NCI-H226 (cell line): Measurements from ENCODE around the gene PFDN1.
"Not testable (repeated sequence)": the region's sequence is repeated elsewhere in the genome, so short reads cannot be mapped to it uniquely, and the experiment has no call there.

Source experiments
- DNase-seq: peaks from one replicate; pipeline ENCODE4 v3.0.0-alpha.2; 2015

The PFDN1 gene

GRCh38 chr5:140302786-140303639, at the start of gene PFDN1:
Gene PFDN1 (minus strand): TSS chr5:140303101. CDS start chr5:140303073, 28 bp downstream.
- DNase-seq: peak; percentile 89

GRCh38 chr5:140351609-140352334, 48.9 kb upstream of the PFDN1 start:
- DNase-seq: no peak

- peak; percentile 57 for DNase-seq
Observed at GRCh38 chr5:140349244-140349643, 46.3 kb upstream of the PFDN1 start.

GRCh38 chr5:140348104-140348503, 45.2 kb upstream of the PFDN1 start:
- no peak for DNase-seq

DNA sequence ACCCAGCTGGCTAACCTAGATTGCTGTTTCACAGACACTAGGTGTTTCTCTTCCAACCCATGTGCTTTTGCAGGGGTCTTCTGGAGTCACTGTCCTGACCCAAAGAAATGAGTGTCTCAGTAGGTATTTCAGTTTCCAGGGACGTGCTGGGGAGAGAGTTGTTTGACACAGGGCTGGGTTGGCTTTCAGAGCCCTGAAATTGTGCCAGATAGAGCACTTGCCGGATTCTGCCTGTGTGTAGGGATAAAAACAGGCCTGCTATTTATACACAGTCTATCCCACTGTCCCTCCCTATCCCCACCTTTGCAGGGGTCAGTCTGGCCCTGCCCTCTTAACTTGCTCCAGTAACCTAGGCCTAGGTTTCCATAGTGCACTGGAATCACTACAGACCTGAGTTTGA, 44.5 kb upstream of the PFDN1 start:
- DNase-seq: no peak

DNA sequence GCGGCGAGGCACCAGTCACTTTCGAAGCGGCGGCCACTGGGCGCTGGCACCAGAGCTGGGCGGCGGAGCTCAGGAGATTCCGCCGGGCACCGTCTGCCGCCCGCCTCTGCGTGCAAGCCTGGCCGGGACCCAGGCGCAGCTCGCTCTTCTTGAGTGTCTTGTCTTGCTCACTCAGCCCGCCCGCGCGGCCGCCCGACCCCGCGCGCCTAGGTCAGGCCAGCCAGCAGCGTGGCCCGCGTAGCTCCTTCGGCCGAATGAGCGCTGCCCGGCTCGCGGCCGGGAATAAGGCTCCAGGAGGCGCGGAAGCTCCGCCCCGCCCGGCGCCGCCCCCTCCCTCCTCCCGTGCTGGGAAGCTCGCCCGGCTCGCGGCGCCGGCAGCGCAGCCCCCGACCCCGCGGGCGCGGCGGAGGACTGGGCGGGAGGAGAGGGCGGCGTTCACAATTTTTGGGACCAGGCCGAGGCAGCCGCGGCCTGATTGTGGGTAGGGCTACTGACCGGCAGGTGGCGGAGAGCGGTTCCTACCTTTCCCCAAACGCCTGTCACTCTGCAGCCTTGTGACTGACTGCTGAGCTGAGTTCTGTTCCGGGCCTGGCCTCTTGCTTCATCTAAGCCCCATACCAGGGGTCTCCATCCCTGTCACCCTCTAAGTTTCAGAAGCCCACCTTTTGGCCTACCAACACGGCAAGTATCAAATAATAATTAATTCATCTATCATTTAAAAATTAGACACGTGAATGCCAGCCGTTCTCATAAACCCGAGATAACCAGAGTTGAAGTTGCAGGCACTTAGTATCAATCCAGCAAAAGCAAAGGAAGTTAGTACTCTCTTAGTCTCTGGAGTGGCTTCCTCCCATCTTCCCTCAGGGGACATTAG, 43.7 kb upstream of the PFDN1 start, which contains the start of gene HBEGF:
Gene HBEGF (minus strand): TSS at position 256 of the 874 bp plus-strand sequence. CDS start 275 bp downstream, outside the sequence.
- peak; percentile 91 for DNase-seq

GRCh38 chr5:140345919-140346347, 43.0 kb upstream of the PFDN1 start:
- DNase-seq: peak; percentile 52

DNA sequence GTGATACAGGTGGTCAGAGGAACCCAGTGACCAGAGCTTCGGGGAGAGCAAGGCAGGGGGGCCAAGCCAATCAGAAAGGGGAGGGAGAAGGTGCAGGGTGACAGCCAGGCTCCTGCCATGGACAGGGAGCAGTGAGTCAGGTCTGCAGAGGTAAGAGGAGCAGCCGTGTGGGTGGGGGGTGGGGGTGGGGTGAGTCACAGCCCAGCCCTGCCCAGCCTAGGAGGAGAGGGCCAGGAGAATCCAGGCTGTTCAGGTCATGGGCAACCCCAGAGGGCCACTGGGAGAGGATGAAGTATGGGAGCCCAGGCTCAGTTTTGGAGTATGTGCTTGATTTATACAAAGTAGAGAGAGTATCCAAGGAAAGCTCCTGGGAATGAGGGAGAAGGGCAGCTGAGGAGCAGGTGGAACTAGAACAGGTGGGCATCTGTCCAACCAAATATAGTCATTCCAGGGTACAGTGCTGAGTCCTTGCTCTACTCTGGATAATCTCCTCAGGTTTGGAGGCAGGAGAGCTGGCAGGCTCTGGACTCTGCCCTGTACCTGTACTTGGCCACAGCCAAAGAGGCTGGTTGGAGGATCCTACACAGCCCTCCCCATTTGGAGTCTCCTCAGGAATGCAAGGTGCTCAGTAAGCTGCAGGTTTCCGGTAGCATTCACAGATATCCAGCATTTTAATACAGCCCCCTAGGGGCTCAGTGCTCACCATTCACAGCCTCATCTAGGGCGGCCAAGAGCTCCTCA, 42.0 kb upstream of the PFDN1 start:
- peak; percentile 67 for DNase-seq

- not testable (repeated sequence) for DNase-seq
Observed at GRCh38 chr5:140343849-140344248, 40.9 kb upstream of the PFDN1 start.

DNA sequence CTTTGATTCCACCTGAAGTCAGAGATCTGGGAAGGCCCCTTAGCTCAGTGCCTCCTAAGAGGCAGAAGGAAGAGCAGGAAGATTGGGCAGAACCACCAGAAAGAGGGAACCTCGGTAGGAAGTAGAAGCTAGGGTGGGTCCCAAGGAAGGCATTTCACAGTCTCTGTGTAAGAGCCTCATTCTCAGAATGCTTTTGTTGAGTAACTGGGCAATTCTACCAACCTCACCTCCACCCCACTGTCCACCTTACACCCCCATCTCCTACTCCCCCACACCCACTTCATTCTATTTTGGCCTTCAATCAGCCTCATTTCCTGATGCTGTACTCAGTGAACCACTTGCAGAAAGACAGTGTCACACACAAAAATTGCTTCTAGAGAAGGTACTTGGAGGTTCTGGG, 40.0 kb upstream of the PFDN1 start:
- no peak for DNase-seq

DNA sequence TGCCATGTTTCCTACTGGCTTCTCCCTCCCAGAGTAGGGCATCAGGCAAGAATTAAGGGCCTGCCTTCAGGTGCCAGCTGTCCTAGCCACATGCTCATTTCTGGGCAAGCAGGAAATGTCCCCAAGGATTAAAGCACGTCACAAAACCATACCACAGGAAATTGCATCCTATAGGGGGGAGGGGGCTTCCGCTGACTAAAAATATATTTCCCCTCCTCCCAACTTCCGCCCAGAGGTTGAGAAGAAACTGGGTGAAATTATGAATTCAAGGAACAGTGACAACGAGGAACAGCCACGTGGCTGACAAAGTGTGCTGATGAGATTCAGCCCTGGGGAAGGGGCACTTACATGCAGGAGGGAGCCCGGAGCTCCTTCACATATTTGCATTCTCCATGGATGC, 39.4 kb upstream of the PFDN1 start:
- DNase-seq: no peak

DNA sequence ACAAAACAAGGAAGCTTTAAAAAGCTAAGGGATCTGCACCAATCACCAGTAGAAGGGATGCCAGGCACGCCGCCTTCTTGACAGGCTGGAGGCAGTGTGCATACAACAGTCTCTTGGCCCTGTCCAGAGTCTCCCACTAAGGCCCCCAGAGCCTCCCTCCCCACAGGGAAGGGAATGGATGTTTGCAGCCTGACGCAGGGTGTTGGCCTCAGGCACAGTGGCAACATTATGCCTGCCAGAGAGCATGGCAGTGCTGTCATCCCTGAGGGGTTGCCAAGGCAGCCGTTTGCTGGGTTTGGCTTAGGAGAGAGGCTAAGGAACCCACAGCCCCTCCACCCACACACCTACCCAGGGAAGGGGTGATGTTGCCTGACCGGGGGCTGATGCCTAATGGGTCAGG, 38.7 kb upstream of the PFDN1 start:
- DNase-seq: no peak

GRCh38 chr5:140340605-140341121, 37.8 kb upstream of the PFDN1 start:
- no peak for DNase-seq

DNA sequence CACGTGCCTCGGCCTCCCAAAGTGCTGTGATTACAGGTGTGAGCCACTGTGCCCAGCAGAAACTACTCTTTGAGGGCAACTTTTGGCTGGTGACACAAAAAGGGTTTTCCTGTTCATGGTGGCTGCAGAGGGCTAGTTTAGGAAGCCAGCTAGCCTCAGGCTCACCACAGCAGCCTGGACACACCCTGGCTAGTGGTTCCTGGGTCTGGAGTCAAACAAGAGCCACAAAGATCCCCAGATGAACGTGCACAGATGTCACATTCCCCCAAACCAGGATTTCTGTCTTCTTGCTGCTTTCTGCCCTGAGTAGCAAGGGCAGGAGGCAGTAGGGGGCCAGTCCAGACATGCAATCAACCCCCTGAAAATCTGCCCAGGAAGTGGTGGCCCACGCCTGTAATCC, 36.7 kb upstream of the PFDN1 start:
- no peak for DNase-seq

DNA sequence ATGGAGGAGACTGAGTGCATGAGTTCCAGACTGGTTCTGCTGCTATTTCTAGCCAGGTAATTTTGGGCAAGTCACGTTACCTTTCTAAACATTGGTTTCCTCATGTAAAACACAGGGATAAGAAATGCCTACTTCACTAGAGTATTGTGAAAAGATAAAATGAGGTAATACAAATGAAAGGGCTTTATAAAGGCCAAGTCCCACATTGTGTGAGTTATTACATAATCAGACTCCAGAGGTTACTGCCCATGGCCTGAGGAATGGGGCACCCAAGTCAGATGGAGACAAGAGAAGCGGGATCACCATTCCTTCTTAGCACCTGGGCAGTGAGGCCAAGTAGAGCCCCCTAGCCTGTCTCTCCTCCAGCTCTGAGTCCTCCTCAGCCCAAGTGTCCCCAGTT, 36.0 kb upstream of the PFDN1 start:
- DNase-seq: no peak

- DNase-seq: peak; percentile 75
Observed at GRCh38 chr5:140338336-140338735, 35.4 kb upstream of the PFDN1 start.

DNA sequence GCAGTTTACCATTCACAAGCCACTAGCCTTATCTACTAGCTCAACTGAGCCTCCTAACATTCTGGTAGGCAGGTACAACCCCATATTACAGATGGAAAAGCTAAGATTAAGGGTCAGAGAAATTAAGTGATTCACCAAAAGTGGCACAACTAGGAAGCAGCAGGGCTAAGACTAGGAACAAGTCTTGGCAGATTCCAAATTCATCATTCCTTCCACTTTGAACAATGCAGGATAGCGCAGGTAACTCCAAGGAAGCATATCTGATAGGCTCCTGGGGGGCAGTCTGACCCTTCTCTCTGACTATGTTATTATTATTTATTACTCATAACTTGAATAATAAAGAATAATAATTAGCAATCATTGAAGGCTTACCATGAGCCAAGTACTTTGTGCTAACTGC, 35.0 kb upstream of the PFDN1 start:
- no peak for DNase-seq

DNA sequence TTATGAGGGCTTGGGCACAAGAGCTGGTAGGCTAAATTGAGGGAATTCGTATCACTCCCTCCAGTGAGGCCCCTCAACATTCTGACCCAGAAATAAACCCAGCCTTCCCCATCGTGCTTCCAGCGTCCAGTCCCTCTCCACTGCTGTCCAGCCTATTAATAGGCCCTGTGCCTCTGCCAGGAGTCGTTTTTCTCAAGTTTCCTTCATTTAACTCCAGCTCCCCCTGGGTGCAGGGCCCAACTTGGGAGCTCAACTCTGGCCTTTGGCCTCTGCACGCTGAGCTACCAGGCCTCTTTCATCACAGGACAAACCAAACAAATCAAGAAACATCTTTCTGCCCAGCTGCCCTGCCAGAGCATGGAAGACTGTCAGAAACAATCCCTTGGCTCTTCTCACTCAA, 33.5 kb upstream of the PFDN1 start:
- DNase-seq: no peak

DNA sequence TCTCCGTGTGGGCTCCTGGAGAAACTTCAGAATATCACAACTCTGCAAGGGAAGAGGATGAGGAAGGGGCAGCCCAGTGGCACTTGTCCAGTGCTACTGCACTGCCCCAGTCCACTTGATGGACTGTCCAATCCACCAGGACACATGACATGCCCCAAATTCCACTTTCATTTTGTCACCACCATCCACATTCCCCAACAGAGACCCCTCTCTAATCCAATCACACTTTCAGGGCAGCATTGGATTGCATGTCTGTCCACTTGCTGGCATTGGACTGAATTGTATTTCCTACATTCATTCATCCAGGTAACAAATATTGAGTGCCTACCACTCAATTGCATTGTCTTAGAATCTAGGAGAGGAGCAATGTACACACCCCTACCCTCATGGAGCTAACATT, 28.7 kb upstream of the PFDN1 start:
- DNase-seq: no peak

- no peak for DNase-seq
Observed at GRCh38 chr5:140329739-140330481, 27.0 kb upstream of the PFDN1 start.

GRCh38 chr5:140328036-140328764, 25.3 kb upstream of the PFDN1 start:
- no peak for DNase-seq
